Embryonic facial prominence (tissue), 1 donor: Measurements from ENCODE around the gene RELN.

ENCODE experiments used
- DNase-seq: peaks from one replicate; pipeline ENCODE4 v3.0.0-alpha.2; 2016; ENCODE audit errors: extremely low spot score

RELN gene

DNA sequence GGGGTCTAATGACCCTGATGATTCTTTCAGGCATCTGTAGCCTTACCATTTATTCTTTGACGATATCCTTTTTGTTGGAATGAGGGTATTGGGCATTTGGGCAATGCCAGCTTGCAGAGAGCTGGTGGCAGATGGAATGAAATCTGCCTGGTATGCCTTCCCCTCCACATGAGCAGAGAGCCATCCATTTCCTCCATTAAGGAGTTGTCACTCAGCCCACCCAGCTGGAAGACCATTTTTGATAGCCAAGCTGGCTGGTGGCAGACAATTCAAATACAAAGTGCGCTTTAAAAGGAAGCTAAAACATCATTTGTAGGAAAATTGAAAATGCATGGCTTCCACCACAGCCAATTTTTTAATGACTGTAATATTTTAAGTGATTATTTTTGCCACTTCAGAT lies 303.4 kb downstream of the RELN start:
- DNase-seq, result no peak

DNA sequence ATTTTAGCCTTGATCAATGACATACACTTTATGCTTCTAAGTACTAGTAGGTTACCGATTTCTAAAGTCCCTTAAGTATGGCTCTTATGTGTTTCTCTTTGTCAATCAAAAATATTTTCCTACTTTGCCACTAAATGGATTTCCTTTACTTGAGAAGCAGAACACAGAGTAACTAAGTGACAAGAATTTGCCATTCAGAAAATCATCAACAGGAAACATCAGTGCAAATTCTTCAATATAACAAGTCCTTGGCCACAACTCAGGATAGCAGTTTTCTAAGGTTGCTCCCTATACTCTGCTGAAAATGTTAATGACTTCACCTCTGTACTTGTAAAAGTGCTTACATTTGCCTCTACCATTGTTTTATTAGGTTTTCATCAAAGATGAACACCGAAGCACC lies 303.8 kb downstream of the RELN start:
- no peak for DNase-seq

DNA sequence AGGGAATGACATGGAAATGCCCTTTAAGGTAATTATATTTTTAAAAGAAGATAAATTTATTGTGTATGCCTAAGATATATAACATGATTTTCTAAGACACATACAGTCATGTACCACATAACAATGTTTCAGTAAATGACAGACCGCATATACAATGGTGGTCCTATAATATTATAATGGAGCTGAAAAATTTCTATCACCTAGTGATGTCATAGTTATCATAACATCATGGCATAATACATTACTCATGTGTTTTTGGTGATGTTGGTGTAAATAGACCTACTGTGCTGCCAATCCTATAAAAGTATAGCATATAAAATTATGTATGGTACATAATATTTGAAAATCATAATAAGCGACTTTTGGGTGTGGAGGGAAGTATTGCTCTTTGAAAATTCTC lies 306.1 kb downstream of the RELN start:
- no peak for DNase-seq

DNA sequence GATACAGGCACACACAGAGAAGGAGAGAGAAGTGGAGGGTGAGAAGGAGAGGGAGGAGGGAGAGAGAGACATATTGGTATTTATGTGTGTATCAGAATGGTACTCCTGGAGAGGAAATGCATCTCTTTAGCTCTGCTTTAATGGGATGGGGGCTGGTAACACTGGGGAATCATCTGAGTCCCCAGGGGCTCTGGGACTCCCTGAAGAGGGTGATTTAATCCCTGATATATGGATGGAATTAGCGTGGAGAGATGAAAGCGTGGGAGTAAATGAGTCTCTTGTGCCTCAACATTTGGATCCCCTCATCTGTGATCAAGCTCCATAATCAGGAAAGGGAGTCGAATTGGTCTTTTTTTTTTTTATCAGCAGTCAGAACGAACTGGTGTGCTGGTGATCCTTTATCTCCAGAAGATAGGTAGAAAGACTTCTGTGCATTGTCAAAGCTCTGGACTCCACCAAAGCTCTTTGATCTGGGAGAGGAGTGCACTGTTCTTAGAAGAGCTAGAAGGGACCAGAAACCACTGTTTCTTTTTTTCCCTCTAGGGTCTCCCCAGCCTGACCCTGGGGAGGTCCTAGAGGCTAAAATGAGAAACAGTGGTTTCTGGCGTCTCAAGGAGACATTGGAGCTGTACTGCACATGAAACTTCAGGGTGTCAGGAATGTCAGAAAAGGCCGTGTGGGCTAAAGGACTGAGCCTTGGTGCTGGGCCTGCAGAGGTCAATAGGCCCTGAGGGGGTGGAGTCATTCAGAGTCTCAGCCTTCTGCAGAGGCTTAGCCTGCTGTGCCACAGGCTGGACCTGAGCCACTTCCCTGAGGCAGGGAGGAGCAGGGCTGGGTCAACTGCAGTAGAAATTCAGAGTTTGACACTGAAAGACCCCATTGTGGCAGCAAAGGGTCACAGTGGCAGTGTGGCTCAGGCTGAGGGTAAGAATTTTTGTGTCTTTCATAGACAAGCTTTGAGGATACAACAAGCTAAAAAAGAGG lies 309.0 kb downstream of the RELN start:
- no peak for DNase-seq

DNA sequence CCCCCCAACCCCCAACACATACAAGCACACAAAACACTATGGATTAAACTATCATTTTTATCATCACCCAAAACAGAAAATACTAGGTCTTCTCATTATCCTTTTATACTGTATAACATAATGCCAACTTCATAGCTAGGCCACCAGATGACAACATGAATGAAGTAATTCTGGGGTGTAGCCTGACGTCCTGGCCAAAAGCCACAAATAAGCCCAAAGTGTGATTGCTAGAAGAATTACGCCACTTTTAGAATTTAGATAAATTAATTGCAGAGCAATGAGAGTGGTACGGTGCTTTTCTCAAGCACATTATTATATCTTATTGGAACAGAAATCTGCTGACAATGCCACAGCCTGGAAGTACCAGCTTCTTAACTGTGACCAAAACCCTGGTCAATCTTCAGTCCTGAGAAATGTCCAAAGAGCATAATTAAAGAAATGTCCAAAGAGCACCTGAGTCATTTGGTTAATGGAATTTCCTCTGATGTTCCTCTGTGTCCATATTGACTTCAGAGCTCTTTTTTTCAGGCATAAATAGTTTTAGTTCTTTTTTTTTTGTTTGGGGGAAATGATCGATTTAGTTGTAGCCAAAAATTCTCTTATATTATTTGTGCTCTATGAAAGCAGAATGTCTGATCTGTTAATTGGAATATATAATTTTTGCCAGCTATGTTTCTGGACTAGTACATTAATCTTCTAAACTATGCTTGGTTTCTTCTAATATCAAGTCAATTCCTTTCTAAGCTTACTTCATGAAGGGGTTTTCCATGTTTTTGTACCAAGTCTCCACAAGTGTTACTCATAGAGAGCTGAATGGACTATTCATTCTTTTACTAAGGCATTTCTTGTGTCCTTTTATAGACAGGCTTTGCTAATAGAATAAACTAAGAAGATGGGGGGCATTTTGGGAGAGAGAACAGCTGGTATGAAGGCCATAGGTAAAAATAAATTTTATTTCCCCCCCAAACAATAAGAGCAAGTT lies 310.0 kb downstream of the RELN start:
- no peak for DNase-seq

DNA sequence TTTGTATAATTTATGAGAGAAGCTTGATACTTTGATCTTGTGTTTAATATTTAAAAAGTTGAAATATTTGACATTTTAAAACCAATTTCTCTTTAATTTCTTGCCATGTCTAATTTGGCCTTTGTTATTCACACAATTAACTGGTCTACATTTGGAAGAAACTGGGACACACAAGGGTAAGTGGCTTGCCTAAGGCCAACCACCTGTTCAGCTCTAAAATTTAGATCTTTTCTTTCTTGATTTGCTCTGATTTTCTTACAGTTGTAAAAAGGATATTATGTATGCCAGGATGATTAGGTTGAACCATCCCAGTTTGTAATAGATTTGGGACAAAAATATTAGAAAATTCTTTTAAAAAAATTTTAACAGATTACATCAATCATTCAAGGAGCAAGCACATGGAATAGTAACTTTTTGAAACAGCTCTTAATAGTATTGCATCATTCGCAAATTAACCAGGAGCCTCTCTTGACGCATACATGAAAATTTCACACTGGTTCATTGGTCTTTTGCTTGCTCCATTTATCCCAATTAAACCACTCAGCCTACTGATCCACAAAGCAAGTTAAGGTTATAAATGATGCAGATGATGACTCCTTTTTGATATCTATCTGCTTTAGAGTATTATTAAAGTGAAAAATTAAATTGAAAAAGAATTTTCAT lies 321.0 kb downstream of the RELN start:
- DNase-seq, result no peak

DNA sequence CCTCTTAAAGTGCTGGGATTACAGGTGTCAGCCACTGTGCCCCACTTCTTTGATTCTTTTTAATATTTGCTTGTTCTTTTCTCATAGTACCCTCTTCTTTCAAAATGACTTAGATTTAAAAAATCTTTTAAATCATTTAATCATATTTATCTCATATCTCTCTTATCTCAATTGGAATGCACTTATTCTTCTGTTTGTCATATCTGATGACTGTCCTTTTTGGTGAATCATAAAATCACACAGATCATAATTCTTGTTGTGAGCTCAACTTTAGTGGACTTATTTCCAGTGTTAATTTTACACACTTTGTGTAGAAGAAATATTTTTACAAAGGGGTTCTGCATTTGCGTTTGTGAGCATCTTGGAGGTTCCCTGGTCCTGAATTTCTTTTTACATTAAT lies 323.1 kb downstream of the RELN start:
- no peak for DNase-seq

DNA sequence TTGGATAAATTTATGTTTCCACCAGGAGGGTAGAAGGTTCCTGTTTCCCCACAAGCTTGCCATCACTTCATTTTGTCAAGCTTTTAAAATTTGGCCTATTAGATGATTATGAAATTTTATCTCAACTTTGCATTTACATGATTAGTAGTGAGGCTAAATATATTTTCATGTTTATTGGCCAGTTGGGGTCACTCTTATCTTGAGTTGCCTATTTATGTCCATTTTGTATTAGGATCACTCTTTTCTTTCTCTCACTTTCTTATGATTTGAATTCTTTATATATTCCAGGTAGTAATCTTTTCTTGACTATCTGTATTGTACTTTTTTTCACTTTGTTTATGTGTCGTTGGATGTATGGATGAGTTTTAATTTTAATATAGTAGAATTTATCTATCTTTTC lies 324.9 kb downstream of the RELN start:
- DNase-seq, result no peak

DNA sequence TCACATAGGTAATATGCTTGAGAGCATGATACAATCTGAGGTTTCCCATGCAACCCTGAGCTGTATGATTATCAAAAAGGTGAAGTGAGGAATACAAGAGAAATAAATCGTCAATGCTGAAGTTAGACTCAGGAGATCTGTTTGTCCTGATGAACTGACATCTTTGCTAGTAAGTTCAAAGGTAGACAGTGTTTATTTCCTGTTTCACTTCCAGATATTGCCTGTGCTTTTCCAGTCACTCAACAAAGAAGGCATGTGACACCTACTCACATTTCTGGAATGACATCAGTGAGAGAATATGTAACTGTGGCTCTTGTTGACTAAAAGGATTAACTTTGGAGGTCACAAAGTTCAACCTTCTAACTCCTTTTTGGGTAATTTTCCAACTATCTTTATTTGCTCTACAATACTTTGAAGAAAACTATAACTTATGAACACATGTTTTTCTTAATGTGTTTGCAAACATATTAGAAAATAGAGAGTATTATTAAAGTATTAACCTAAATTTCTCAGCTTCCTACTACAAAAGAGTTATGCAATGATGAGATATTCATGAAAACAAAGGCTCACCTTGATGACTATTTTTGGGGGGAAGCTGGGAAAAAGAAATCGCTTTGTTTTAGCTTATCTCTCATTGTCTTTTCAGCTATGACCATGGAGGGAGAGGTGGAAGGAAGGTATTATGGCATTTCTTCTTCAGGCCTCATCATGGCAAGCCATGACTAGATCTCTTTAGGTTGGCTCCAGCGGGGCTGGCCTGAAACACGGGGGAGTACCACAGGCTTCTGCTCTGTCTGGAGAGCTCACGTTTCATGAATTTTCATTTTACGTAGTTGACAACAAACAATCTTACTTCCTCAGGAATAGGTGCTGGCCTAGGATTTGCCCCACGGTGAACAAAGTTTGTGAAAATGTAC lies 328.7 kb downstream of the RELN start:
- no peak for DNase-seq

DNA sequence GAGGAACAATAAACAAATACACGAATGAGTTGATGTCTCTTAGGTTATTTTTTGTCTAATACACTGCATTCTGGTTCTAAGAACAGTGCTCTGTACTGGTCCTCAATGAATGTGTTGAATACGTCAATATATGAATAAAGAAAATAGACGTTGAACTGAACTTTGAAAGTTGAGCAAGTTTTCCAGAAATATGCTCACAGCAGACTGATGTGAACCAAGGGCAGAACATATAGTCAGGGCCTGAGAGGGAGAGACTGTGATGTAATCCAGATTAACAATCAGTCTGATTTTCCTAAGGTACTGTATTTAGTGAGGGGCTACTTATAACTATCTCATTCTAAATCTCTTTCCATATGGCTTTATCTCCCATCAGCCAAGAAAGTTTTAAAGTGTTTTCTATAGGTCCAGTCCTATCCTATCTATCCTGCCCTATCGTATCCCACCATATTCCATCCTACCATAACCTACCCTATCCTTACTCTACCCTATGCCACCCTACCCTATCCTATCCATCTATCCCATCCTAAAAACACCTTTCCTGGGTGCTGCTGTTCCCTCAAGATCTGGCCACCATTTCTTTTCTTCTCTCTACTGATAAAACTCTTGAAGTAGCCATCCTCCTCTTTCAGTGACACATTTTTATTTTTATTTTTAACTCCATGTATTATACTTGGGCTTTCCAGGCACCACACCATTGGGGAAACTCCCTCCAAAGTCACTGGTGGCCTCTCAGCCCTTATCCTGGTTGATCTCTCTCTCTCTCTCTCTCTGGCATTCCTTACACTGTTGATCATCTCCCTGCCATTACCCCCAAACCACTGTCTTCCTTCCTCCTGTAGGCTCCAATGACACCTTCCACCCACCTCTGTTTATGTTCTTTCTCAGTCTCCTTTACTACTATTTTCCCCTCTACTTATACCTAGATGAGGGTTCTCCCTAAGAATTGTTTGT lies 331.1 kb downstream of the RELN start:
- no peak for DNase-seq

DNA sequence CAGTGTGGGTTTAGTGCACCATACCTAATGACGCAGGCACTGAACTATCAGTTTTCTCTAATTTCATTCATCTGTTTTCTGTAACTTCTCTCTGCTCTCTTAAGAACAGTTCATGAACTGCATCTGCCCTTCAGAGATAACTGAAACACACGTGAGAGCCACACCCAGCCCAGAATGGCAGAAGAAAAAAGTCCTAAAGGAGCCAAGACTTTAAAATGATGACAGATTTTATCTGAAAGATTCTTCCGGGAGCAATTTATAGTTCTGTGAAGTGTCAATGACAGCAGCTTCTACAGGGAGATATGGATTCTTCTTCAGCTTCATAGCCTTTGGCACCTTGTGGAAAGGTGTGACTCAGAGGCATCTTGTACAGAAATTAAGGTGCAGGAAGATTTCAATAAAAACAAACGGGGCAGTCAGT lies 332.0 kb downstream of the RELN start:
- no peak for DNase-seq

DNA sequence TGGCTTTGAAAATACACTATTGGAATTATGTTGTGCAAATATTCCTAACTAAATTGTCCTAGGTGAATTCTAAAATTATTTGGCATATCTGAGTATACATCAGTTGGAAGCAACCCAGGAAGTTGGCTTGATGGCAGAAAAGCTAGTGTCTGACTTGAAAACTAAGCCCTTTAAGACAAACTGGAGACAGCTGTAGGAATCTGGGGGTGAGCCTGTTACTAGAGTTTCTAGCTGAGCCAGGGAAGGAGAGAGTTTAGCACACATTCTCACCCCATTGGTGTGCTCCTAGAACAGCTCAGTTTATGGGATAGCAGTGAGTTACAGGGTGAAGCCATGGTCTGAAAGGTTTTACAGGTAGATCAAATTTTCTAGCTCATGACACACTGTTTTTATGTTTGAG lies 333.2 kb downstream of the RELN start:
- DNase-seq, result no peak

DNA sequence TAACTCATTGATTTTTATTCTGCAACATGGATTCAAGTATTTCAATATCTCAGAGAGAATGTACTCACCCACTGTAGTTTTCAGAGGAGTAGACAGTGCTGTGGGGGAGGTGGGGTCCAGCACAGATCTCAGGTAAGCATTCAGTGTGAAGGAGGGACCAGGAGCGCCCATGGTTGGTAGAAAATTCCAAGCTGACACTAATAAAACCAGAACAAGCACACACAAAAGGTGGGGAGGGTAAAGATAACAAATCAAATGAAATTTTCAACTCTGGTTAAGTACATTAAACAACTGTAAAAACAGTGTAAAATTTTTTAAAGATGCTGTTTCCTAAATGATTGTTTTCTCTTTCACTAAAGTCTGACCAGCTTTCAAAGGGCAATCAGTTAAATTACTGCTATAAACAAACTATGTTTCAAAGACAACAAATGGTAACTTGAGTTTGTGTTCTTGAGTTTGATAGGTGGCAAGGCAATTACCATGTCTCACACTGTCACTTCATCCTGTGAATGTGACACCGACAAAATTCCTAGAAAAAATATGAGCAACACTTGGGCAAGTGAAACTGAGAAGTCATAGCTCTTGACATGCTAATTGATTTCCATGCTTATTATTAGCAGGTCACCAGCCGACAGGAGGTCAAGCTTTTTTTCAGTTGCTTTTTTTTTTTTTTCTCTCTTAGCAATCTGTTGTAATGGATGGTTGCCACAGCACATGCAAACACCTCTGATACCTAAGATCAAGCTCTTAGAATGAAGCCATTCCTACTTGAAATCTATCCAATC lies 337.7 kb downstream of the RELN start:
- DNase-seq, result no peak

DNA sequence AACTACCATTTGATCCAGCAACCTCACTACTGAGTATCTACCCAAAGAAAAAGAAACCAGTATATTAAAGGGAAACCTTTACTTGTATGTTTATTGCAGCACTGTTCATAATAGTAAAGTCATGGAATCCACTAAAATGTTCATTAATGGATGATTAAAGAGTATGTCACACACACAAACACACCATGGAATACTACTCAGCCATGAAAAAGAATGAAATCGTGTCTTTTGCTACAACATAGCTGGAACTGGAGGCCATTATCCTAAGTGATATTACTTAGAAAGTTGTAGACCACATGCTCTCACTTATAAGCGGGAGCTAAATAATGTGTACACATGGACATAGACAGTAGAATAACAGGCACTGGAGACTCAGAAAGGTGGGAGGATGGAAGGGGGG lies 340.4 kb downstream of the RELN start:
- no peak for DNase-seq

DNA sequence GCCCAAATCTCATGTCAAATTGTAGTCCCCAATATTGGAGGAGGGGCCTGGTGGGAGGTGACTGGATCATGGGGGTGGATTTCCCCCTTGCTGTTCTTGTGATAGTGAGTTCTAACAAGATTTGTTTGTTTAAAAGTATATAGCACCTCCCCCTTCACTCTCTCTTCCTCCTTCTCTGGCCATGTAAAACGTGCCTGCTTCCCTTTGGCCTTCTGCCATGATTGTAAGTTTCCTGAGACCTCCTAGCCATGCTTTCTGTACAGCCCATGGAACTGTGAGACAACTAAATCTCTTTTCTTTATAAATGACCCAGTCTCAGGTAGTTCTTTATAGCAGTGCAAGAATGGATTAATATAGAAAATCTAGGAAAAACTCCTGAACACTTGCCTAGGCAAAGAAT lies 341.3 kb downstream of the RELN start:
- no peak for DNase-seq

DNA sequence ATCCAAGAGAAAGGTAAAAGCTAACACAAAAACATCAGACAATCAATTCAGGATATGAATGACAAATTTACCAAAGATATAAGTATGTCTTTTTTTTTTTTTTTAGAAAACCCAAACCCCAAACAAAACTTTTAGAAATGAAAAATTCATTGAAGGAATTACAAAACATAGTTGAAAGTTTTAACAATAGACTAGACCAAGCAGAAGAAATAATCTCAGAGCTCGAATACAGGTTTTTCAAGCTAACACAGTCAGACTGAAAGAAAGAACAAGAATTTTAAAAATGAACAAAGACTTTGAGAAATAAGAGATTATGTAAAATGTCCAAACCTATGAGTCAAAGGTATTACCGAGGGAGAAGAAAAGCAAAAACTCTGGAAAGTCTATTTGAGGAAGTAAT lies 345.1 kb downstream of the RELN start:
- no peak for DNase-seq

DNA sequence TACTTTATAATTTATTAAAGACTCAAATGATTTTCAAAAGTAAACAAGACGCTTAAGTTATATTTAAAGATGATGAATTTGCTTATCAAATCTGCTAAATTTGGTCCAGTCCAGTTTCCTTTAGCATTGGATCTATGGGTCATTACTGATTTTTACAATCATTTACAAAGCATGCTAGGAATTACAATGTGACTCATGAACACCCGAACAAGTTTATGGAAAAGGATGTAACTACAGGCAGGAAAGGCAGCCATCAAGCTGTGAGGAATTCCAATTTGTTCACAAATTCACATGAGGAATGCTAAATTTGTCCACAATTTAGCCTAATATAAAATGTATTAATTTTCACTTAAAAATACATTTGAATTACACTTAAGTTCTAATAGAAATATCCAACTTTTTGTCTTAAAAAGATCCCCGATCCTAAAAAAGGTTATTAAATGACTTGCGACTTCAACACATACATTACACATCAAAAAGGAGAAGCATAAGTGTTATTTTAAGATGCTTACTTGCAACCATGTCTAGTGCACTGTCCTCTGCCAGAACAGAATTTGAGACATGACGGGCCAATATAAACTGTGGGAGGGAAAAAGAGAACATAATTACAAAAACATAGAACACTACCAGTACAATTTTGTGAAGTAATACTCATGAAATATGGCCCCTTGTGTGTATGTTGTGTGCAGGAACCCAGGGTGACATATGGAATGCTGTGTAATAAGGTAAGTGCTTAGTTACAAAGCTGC lies 349.3 kb downstream of the RELN start:
- no peak for DNase-seq

DNA sequence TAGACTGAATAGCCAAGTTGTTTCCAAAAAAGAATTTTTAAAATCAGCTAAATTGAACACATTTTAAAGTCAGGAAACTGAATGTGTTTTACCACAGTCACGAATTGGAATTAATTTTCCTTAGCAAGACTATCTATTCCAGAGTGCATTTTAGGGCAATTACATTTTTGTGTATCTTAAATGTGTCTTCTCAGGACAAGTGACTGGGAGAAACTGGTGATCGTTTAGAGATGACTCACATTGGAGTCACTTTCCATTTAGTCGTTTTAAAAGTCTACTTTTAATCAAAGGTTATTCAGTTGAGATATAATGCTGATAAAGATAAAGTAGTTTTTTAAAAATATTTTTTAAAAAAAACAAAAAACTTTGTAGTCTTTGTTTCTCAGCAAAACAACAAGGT lies 351.7 kb downstream of the RELN start:
- DNase-seq, result no peak
